Tibial artery (tissue), 4 donors: Measurements from ENCODE around the gene PRIMA1.

Experiments
- DNase-seq, 2 donors: peaks; one replicate each; pipeline ENCODE4 v3.0.0-alpha.2; 2019
- H3K27ac ChIP-seq, 2 donors: fragments of 200-600 bp; sonication (generic) in 1 of 2; 1 replicate in 1 of 2; 2 replicates in 1 of 2; pipeline ENCODE4 v1.5.1; 2018 to 2019; ENCODE audit warnings: mild to moderate bottlenecking in 1 of 2
- H3K27me3 ChIP-seq, 2 donors: fragments of 200-600 bp; sonication (generic) in 1 of 2; one replicate each; pipeline versions ENCODE4 v1.5.1 to v1.6.0; 2016 to 2019
- H3K36me3 ChIP-seq, 3 donors: fragments of 200-600 bp; sonication (generic) in 2 of 3; one replicate each; pipeline ENCODE4 v1.5.1; 2016 to 2019; ENCODE audit warnings: mild to moderate bottlenecking in 2 of 3
- H3K4me1 ChIP-seq, 4 donors: fragments of 200-600 bp; sonication (generic) in 2 of 4; 1 replicate in 3 of 4; 2 replicates in 1 of 4; pipeline ENCODE4 v1.5.1; 2016 to 2019
- H3K4me3 ChIP-seq, 2 donors: fragments of 200-600 bp; sonication (generic) in 1 of 2; 1 replicate in 1 of 2; 2 replicates in 1 of 2; pipeline ENCODE4 v1.5.1; 2018 to 2019; ENCODE audit warnings: mild to moderate bottlenecking in 2 of 2
- H3K9me3 ChIP-seq, 3 donors: fragments of 200-600 bp; sonication (generic) in 1 of 3; one replicate each; pipeline ENCODE4 v1.5.1; 2016 to 2019
- intact Hi-C: fragments of 100-400 bp; cut with DNase I; formaldehyde crosslinking; loops from one replicate; pipeline ENCODE4 v1.15.0; 2023; ENCODE audit warnings: low total_unique reads
- TF ChIP-seq, protein P1 (sequence below), 2 experiments: fragments of 200-600 bp in 1 of 2; fragments of 450-650 bp in 1 of 2; IDR thresholded peaks; one replicate each; pipeline ENCODE4 v1.5.1; 2017 to 2019; ENCODE audit warnings: antibody characterized with exemption in 2 of 2, mild to moderate bottlenecking in 1 of 2, moderate library complexity in 1 of 2

The PRIMA1 gene

DNA sequence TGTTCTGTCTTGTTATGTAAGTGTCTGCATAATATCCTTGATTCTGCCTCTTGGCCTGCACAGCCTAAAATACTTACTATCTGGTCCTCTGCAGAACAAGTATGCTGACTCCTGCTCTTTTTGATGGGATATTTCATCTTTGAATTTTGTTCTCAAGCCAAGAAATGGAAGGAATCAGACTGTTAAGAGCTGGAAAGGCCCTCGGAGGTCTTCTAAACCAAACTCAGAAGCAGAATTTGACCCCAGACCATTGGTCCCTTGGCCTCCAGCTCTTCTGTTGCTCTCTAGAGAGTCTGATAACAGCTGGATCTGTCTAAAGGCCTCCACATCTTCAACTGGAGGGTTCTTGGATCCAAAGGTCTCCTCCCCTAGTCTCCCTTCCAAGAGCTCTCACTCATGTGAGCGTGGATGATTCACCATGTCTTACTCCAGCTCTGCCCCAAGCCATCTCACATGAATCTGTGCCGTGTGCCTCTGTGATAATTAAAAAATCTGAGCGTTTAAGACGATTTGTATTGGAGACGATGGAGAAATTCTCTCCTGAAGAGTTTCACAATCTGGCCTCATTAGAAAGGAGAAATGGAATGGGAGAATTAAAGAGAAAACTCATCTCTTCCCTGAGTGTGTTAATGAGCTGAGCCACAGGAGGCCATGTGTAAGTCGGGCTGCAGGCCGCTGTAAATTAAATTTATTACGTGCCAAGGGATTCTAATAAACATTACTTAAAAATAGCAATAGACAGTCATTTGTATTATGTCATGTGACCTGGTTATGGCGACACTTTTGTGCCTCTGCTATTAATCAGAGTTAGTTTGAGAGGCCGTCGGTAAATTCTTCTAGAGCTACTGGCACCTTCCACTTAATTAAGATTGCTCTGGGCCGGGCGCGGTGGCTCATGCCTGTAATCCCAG lies 15.4 kb upstream of the PRIMA1 start:
- Histone ChIP-seq H3K36me3 (no peaks in the 10 kb centered on the region), H3K4me1 (peaks cover 0 to 24% (median 21%) of the 10 kb centered on the region in 4 donors), H3K27ac (no peak overlapping the region), H3K4me3 (no peak overlapping the region), H3K9me3 (no peaks in the 10 kb centered on the region), H3K27me3 (no peaks in the 10 kb centered on the region)
- TF ChIP-seq, protein P1, sequence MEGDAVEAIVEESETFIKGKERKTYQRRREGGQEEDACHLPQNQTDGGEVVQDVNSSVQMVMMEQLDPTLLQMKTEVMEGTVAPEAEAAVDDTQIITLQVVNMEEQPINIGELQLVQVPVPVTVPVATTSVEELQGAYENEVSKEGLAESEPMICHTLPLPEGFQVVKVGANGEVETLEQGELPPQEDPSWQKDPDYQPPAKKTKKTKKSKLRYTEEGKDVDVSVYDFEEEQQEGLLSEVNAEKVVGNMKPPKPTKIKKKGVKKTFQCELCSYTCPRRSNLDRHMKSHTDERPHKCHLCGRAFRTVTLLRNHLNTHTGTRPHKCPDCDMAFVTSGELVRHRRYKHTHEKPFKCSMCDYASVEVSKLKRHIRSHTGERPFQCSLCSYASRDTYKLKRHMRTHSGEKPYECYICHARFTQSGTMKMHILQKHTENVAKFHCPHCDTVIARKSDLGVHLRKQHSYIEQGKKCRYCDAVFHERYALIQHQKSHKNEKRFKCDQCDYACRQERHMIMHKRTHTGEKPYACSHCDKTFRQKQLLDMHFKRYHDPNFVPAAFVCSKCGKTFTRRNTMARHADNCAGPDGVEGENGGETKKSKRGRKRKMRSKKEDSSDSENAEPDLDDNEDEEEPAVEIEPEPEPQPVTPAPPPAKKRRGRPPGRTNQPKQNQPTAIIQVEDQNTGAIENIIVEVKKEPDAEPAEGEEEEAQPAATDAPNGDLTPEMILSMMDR (IDR thresholded peaks at IDR 0.05) = no peak
- peak in 1 of 2 donors; percentile 51 for DNase-seq
- intact Hi-C loops = no loop called here

DNA sequence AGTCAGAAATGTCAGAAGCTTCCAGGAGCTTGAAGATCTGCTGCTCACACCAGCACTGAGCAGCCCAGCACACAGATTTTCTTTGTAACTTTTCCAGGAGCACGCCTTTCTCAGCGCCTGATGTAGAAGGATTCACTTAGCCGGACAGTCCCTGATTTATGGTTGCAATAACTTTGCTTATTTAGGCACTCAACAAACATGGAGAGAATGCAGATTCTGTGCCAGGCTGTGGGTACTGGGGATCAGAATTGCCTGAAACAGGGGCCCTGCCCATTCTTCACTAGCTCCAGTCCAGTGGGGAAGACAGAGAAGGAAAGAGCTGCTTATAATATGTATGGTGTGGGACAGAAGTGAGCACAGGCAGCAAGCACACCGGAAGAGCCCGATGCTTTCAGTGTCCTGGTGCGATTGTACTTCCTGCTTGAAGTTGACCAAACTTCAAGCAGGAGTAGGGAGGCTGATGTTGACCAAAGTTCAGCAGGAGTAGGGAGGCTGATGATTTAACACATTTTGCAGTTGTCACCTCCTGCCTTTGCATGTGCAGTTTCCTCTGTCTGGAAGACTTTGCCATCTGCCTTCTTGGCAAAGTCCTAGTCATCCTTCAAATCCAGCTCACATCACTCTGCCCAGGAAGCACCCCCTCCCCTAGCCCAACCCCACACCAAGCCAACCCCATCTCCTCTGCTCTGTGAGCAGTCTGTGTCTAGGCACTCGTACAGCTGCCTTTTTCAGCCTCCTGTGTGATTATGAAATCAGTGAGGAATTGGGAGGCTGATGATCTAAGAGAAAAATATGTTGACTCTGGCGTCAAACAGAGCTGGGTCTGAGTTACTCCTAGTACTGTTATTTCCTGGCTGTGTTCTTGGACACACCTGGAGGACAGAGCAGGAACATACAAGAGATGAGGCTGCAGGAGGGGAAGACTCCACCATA lies 12.0 kb upstream of the PRIMA1 start:
- no peaks in the 10 kb centered on the region for H3K36me3 ChIP-seq
- peak overlapping the region; percentile 61 to 69 for H3K27ac ChIP-seq
- TF ChIP-seq, protein P1 (IDR thresholded peaks at IDR 0.05) = no peak
- H3K4me1 ChIP-seq = peaks cover 0 to 33% (median 25%) of the 10 kb centered on the region in 4 donors
- no peaks in the 10 kb centered on the region for H3K27me3 ChIP-seq
- H3K4me3 ChIP-seq = no peak overlapping the region
- H3K9me3 ChIP-seq = no peaks in the 10 kb centered on the region
- no peak for DNase-seq
- intact Hi-C loops = no loop called here

DNA sequence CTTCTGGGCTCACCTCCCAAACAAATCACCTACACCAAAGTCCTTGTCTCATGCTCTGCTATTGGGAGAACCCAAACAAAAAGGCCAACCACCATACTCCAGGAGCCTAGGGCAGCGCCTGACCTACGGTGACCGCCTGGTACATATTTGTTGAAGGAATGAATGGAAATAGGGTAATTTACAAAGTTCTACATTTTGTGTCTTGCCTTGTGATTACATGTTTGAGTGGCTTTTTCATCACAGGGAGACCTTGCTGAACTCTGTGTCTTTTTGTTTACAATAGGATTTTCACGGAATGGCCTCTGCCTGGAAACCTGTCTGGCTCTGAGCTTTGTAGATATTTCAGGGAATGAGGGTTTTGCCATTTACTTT lies 11.3 kb upstream of the PRIMA1 start:
- H3K4me3 ChIP-seq = no peak overlapping the region
- DNase-seq = no peak
- H3K4me1 ChIP-seq = peaks cover 0 to 33% (median 25%) of the 10 kb centered on the region in 4 donors
- peak overlapping the region; percentile 61 to 69 for H3K27ac ChIP-seq
- TF ChIP-seq, protein P1 (IDR thresholded peaks at IDR 0.05) = no peak
- H3K36me3 ChIP-seq = no peaks in the 10 kb centered on the region
- H3K9me3 ChIP-seq = no peaks in the 10 kb centered on the region
- intact Hi-C loops = no loop called here
- no peaks in the 10 kb centered on the region for H3K27me3 ChIP-seq

DNA sequence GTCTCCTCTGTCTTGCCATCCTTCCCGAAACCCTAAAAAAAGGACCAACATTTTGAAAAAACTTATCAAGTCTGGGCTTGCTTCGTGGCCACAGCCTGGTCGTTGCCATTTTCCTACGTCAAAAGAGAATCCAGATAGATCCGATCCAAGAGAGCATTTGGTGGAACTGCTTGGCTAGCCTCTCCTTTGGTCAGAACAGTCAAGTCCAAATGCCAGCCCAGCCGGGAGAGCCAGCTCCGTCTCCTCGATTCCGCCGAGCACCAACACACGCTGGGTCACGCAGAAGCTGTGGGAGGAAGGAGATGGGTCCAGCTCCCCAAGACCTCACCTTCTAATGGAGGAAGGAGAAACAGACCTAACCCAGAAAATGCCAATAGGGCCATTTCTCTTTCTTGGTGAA lies 9.3 kb upstream of the PRIMA1 start:
- no peak overlapping the region for H3K27ac ChIP-seq
- intact Hi-C loops = no loop called here
- H3K4me3 ChIP-seq = no peak overlapping the region
- TF ChIP-seq, protein P1 (IDR thresholded peaks at IDR 0.05) = no peak
- H3K27me3 ChIP-seq = no peaks in the 10 kb centered on the region
- H3K4me1 ChIP-seq = peaks cover 0 to 33% (median 25%) of the 10 kb centered on the region in 4 donors
- H3K9me3 ChIP-seq = no peaks in the 10 kb centered on the region
- DNase-seq = no peak
- H3K36me3 ChIP-seq = no peaks in the 10 kb centered on the region

DNA sequence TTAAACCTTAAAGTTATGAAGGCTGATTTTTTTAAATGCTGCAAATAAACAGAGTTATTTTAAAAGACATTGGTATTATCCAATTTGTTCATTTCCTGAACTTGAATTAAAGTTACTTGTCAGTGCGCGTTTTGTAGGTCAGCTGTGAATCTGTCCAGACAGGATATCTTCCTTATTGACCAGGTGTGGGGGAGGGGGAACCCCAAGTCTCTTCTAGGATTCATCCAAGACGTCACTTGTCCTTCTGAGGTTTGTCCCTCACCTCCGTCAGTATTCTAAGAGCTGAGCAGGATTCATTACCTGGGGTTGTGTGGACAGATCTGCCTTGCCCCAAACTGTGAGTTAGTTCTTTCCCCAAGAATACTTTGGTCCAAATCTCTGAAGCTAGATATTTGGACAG lies 8.8 kb upstream of the PRIMA1 start:
- Histone ChIP-seq H3K27ac (no peak overlapping the region), H3K4me1 (peaks cover 0 to 33% (median 25%) of the 10 kb centered on the region in 4 donors), H3K36me3 (no peaks in the 10 kb centered on the region), H3K4me3 (no peak overlapping the region), H3K9me3 (no peaks in the 10 kb centered on the region), H3K27me3 (no peaks in the 10 kb centered on the region)
- intact Hi-C loops = no loop called here
- no peak for DNase-seq
- TF ChIP-seq, protein P1 (IDR thresholded peaks at IDR 0.05) = no peak
